22Rv1 (cell line): ENCODE data around the gene GADD45B.
"Not testable (repeated sequence)": the region's sequence is repeated elsewhere in the genome, so short reads cannot be mapped to it uniquely, and the experiment has no call there.

Experiments used
- H3K27ac ChIP-seq: fragments of 450-650 bp; 2 replicates; pipeline ENCODE4 v1.5.1; 2017
- ZFX ChIP-seq: fragments of 450-650 bp; IDR thresholded peaks from 2 replicates; pipeline ENCODE4 v1.6.1; 2017; ENCODE audit warnings: antibody characterized with exemption, borderline replicate concordance
- TF ChIP-seq, protein P1 (sequence below): fragments of 450-650 bp; IDR thresholded peaks from 2 replicates; pipeline ENCODE4 v1.5.1; 2017; ENCODE audit warnings: mild to moderate bottlenecking

Gene GADD45B

GRCh38 chr19:2461751-2462634, 13.9 kb upstream of the GADD45B start:
- H3K27ac ChIP-seq, result peak overlapping the region; percentile 83
- no peak for TF ChIP-seq ZFX
- TF ChIP-seq, protein P1, sequence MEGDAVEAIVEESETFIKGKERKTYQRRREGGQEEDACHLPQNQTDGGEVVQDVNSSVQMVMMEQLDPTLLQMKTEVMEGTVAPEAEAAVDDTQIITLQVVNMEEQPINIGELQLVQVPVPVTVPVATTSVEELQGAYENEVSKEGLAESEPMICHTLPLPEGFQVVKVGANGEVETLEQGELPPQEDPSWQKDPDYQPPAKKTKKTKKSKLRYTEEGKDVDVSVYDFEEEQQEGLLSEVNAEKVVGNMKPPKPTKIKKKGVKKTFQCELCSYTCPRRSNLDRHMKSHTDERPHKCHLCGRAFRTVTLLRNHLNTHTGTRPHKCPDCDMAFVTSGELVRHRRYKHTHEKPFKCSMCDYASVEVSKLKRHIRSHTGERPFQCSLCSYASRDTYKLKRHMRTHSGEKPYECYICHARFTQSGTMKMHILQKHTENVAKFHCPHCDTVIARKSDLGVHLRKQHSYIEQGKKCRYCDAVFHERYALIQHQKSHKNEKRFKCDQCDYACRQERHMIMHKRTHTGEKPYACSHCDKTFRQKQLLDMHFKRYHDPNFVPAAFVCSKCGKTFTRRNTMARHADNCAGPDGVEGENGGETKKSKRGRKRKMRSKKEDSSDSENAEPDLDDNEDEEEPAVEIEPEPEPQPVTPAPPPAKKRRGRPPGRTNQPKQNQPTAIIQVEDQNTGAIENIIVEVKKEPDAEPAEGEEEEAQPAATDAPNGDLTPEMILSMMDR, result peak; percentile 44

DNA sequence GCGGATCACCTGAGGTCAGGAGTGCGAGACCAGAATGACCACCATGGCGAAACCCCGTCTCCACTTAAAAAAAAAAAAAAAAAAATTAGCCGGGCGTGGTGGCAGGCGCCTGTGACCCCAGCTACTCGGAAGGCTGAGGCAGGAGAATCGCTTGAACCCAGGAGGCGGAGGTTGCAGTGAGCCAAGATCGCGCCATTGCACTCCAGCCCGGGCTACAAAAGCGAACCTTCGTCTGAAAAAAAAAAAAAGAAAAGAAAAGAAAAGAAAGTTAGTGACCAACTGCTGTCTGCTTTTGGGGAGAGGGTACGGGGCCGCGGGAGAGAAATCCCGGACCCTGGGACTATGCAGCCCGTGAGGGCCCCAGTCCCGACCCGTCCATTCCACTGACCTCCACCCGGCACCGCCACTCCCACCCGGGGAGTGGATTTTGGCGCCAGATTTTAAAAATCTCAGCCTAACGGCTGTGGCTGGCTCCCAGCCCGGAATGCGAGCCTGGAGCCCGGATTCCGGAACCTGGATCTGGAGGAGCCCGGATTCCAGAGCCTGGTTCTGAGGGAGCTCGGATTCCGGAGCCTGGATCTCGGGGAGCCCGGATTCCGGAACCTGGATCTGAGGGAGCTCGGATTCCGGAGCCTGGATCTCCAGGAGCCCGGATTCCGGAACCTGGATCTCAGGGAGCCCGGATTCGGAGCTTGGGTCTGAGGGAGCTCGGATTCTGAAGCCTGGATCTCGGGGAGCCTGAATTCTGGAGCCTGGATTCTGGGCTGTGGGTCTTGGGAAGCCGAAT, 13.1 kb upstream of the GADD45B start:
- peak overlapping the region; percentile 83 for H3K27ac ChIP-seq
- TF ChIP-seq ZFX, result no peak

- peak overlapping the region; percentile 83 for H3K27ac ChIP-seq
Observed at GRCh38 chr19:2463694-2464093, 12.2 kb upstream of the GADD45B start.

DNA sequence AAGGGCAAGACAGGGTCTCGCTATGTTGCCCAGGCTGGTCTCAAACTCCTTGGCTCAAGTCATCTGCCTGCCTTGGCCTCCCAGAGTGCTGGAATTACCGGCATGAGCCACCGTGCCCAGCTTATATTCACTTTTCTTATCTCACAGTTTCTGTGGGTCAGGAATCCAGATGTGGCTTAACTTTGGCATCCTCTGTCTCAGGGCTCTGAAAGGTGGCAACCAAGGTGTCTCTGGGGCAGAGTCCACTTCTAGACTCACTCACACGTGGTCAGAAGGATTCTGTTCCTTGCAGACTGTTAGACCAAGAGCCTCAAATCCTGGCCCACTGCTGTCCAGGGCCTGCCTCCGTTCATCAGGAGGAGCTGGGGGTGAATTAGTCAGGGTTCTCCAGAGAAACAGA, 11.5 kb upstream of the GADD45B start:
- no peak for TF ChIP-seq ZFX
- TF ChIP-seq, protein P1, result no peak
- H3K27ac ChIP-seq, result peak overlapping the region; percentile 83

DNA sequence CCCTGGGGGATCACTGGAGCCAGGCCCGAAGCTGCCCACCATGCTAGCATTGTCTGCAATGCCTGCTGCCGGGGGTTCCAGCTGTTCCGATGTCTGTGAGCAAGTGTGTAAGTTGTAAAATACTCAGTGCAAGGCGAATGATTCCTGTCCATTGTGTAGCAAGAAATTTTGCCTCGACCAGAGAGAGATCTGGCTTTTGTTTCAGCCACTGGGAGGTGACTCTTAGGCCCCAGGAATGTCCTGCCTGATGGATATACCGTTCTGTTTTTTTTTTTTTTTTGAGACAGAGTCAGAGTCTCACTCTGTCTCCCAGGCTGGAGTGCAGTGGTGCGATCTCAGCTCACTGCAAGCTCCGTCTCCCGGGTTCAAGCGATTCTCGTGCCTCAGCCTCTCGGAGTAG, 7.3 kb upstream of the GADD45B start:
- H3K27ac ChIP-seq, result no peak overlapping the region
- TF ChIP-seq, protein P1, result no peak
- no peak for TF ChIP-seq ZFX

- TF ChIP-seq ZFX, result no peak
- TF ChIP-seq, protein P1, result no peak
- no peak overlapping the region for H3K27ac ChIP-seq
Observed at GRCh38 chr19:2469102-2469914, 6.6 kb upstream of the GADD45B start.

DNA sequence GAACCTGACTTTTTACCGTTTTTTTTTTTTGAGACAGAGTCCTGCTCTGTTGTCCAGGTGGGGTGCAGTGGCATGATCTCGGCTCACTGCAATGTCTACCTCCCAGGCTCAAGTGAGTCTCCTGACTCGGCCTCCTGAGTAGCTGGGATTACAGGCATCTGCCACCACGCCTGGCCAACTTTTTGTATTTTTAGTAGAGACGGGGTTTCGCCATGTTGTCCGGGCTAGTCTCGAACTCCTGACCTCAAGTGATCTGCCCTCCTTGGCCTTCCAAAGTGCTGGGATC, 6.1 kb upstream of the GADD45B start:
- H3K27ac ChIP-seq, result not testable (repeated sequence)

DNA sequence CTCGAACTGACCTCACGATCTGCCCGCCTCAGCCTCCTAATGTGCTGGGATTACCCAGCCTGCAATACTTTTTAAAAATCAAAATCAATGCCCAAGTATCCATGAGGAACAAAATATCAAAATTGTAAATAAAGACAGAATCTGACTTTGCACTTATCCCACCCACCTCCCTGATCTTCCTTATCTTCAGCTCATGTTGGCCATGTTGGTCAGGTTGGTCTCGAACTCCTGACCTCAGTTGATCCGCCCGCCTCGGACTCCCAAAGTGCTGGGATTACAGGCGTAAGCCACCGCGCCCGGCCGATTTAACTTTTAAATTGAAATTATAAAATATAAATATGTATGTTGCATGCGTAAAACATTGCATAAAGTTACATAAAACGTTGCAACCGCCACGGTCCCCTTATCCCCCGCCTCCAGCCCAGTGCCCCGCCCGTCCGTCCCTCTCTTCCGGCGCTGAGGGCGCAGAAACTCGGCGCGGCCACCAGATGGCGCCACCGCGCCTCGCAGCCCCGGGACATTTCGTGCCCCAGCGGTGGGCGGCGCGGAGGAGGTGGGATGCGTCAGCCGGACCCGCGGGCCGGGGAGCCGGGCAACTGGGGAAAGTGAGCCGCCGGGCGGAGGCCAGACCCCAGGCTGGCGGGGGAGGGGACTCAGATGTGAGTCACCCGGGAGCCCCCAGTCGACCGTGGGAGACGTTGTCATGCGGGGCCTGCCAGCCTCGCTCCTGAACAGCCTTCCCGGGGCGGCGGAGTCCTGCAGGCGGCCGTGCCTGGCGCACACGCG, 1.5 kb upstream of the GADD45B start:
- peak overlapping the region; percentile 81 for H3K27ac ChIP-seq
- TF ChIP-seq, protein P1, result peak; percentile 95
- no peak for TF ChIP-seq ZFX
